ENCODE data around the gene CEACAM21. TPM values are rescaled to one million over a fixed set of nuclear protein-coding genes. Genes with fewer than 3 reads are reported as not detected.
A peak's percentile ranks its signal among the peaks of the same experiment; 100 is the strongest.

Gene CEACAM21
- polyA plus RNA-seq, 2 of the 4 experiments (the other 2 are of a cell fraction): not detected

GRCh38 chr19:41597600-41598041 lies 21.7 kb downstream of the CEACAM21 start:
- DNase-seq (ENCODE audit: low read depth in 1 of 2, low spot score in 1 of 2): peak; percentile 85 to 99
- H3K4me1 ChIP-seq: no peaks in the 10 kb centered on the region
- 0 out of 3 replicates have a peak, but pooled peaks cover 3% of the 10 kb centered on the region for H3K9me3 ChIP-seq
- peak; percentile 99 for FAIRE-seq
- TF ChIP-seq EHMT2 (IDR thresholded peaks at IDR 0.05; ENCODE audit: low read depth): no peak
- peak in 1 of 2 experiments; percentile 38; a peak in 1 of 4 replicates for TF ChIP-seq CEBPB (IDR thresholded peaks at IDR 0.05)
- TF ChIP-seq HOXB5 (CRISPR knock-in tag; IDR thresholded peaks at IDR 0.05): no peak
- TF ChIP-seq RAD21 (conservative IDR thresholded peaks at IDR 0.05 in 1 of 2, IDR thresholded peaks at IDR 0.05 in 1 of 2): peak; percentile 44 to 54; a peak in 3 of 5 replicates
- TF ChIP-seq, protein P1, sequence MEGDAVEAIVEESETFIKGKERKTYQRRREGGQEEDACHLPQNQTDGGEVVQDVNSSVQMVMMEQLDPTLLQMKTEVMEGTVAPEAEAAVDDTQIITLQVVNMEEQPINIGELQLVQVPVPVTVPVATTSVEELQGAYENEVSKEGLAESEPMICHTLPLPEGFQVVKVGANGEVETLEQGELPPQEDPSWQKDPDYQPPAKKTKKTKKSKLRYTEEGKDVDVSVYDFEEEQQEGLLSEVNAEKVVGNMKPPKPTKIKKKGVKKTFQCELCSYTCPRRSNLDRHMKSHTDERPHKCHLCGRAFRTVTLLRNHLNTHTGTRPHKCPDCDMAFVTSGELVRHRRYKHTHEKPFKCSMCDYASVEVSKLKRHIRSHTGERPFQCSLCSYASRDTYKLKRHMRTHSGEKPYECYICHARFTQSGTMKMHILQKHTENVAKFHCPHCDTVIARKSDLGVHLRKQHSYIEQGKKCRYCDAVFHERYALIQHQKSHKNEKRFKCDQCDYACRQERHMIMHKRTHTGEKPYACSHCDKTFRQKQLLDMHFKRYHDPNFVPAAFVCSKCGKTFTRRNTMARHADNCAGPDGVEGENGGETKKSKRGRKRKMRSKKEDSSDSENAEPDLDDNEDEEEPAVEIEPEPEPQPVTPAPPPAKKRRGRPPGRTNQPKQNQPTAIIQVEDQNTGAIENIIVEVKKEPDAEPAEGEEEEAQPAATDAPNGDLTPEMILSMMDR (IDR thresholded peaks at IDR 0.05): peak; percentile 99
- 0 out of 2 replicates have a peak, but pooled peaks have one; percentile 54 for TF ChIP-seq MAX (IDR thresholded peaks at IDR 0.05)
- TF ChIP-seq, protein P2, sequence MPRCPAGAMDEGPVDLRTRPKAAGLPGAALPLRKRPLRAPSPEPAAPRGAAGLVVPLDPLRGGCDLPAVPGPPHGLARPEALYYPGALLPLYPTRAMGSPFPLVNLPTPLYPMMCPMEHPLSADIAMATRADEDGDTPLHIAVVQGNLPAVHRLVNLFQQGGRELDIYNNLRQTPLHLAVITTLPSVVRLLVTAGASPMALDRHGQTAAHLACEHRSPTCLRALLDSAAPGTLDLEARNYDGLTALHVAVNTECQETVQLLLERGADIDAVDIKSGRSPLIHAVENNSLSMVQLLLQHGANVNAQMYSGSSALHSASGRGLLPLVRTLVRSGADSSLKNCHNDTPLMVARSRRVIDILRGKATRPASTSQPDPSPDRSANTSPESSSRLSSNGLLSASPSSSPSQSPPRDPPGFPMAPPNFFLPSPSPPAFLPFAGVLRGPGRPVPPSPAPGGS (IDR thresholded peaks at IDR 0.05): no peak
- TF ChIP-seq PBX3 (IDR thresholded peaks at IDR 0.05): no peak
- TF ChIP-seq SMC3 (IDR thresholded peaks at IDR 0.05): peak; percentile 39; the same call in 1 of the 3 replicates
- WGBS (ENCODE audit: missing lambda C conversion rate): 9% methylated on average over 10 of the region's 10 CpGs
- H3K27ac ChIP-seq: no peak overlapping the region
- peak; percentile 70 to 90; a peak in 5 of 6 replicates for ATAC-seq
- no peak overlapping the region for H3K4me3 ChIP-seq
- H3K4me2 ChIP-seq: no peak overlapping the region
- ChIA-PET CTCF (interaction anchor here (0.6 to 46.4 kb wide), 51 partner anchors 10 to 1459 kb away, joined by 3 to 1153 read pairs (median 5); partner anchors contain the start of genes B9D2, CEACAM21, DMAC2 and ERICH4), POLR2A (no interaction called here)

DNA sequence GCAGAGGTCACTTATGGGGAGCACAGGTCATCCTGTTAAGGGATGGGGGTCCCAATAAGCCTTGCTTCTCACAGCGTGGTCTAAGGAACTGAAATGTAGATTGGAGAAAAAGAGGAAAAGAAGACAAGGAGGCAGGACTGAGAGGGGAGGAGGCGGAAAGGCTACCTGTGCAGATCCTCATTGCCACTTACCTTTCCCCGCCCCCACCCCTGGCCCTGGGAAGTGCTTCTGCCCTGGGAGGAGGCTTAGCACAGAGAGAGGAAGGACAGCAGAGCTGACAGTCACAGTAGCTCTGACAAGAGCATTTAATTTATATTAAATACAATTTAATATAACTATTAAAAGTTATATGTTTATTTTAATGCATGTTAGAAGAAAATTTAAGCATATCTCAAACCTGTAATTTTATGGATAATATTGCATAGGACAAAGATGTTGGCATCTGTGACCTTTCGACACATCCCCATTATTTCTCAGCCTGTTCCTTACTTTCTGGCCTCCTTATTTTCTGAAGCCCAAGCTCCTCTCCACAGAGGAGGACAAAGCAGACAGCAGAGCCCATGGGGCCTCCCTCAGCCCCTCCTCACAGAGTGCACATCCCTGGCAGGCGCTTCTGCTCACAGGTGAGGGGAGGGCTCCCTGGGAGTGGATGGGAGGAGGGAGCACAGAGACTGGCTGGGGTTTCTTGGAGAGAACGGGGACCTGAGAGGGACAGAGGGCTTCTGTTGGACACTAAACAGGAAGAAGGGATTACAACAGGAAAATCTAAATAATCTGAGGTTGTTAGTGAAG lies 23.4 kb downstream of the CEACAM21 start:
- Histone ChIP-seq H3K4me2 (no peak overlapping the region), H3K4me1 (no peaks in the 10 kb centered on the region), H3K9me3 (no peaks in the 10 kb centered on the region), H3K4me3 (no peak overlapping the region), H3K27ac (no peak overlapping the region)
- POLR2A ChIA-PET: no interaction called here
- no peak for ATAC-seq
- TF ChIP-seq HOXB5 (CRISPR knock-in tag; IDR thresholded peaks at IDR 0.05): no peak
- TF ChIP-seq RARB (CRISPR knock-in tag; IDR thresholded peaks at IDR 0.05): no peak
- TF ChIP-seq TP53 (CRISPR knock-in tag; IDR thresholded peaks at IDR 0.05): no peak
- TF ChIP-seq JUNB (IDR thresholded peaks at IDR 0.05): no peak
- TF ChIP-seq CHD2 (IDR thresholded peaks at IDR 0.05; ENCODE audit: low read length, partially characterized antibody): no peak
- TF ChIP-seq JUN (IDR thresholded peaks at IDR 0.05): no peak
- TF ChIP-seq RNF2 (IDR thresholded peaks at IDR 0.05; ENCODE audit: borderline replicate concordance, low read depth): no peak
- TF ChIP-seq FOSB (CRISPR knock-in tag; IDR thresholded peaks at IDR 0.05): no peak
- TF ChIP-seq EHF (CRISPR knock-in tag; IDR thresholded peaks at IDR 0.05): no peak
- whole genome bisulfite sequencing (ENCODE audit: missing lambda C conversion rate): 13% methylated on average over 6 of the region's 6 CpGs
- CTCF ChIA-PET: interaction anchor here (0.8 to 46.4 kb wide), 20 partner anchors 8 to 218 kb away, joined by 3 to 1153 read pairs (median 6); partner anchors contain the start of genes CEACAM21 and CEACAM4
- DNase-seq (ENCODE audit: low read depth in 1 of 2, low spot score in 1 of 2): no peak
- FAIRE-seq: peak; percentile 79

DNA sequence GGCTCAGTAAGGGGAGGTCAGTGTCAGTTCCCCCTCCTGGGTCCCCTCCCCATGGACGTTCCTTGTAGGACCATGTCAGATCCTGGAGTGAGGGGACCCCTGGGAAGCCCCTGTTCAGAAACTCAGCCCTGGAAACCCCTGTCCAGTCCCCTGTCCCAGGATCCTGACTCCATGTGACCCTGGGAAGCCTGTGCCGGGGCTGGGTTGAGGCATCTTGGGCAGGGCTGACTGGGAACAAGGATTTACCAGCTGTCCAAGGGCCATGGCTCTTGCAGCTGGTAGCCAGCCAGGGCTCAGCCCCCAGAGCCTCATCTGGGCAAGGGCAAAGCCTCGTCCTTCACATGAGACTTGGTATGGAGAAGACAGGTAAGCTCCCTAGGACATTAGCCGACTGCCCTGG lies 25.8 kb downstream of the CEACAM21 start:
- CTCF ChIA-PET: interaction anchor here (0.6 to 46.4 kb wide), 13 partner anchors 9 to 184 kb away, joined by 3 to 1153 read pairs (median 6); partner anchors contain the start of gene CEACAM21
- no peak for DNase-seq (ENCODE audit: low read depth in 1 of 2, low spot score in 1 of 2)
- Histone ChIP-seq H3K9me3 (no peaks in the 10 kb centered on the region), H3K4me2 (no peak overlapping the region), H3K4me3 (no peak overlapping the region), H3K27ac (no peak overlapping the region), H3K4me1 (no peaks in the 10 kb centered on the region)
- no peak for FAIRE-seq
- no peak for ATAC-seq
- 0% methylated on average over 4 of the region's 4 CpGs for WGBS (ENCODE audit: missing lambda C conversion rate)
- POLR2A ChIA-PET: no interaction called here
- TF ChIP-seq ZC3H11A (IDR thresholded peaks at IDR 0.05): no peak
- TF ChIP-seq CHD2 (IDR thresholded peaks at IDR 0.05; ENCODE audit: low read length, partially characterized antibody): no peak
- no peak for TF ChIP-seq CEBPB (IDR thresholded peaks at IDR 0.05)
- TF ChIP-seq, protein P2 (IDR thresholded peaks at IDR 0.05): no peak
- TF ChIP-seq JUNB (IDR thresholded peaks at IDR 0.05): no peak
- no peak for TF ChIP-seq HOXB5 (CRISPR knock-in tag; IDR thresholded peaks at IDR 0.05)
- TF ChIP-seq FOSL2 (IDR thresholded peaks at IDR 0.05): no peak
- no peak for TF ChIP-seq FOSL2 (CRISPR knock-in tag; IDR thresholded peaks at IDR 0.05)
- no peak for TF ChIP-seq EHF (CRISPR knock-in tag; IDR thresholded peaks at IDR 0.05)
- no peak for TF ChIP-seq HDAC2 (IDR thresholded peaks at IDR 0.05)
- TF ChIP-seq MAZ (IDR thresholded peaks at IDR 0.05; ENCODE audit: borderline replicate concordance, low read depth, low read length): no peak
- no peak for TF ChIP-seq CHD4 (IDR thresholded peaks at IDR 0.05; ENCODE audit: borderline replicate concordance)

Measured in A549 (cell line).